A204.1 (cell line): ENCODE measurements around the gene MFSD1.
A peak's percentile ranks its signal among the peaks of the same experiment; 100 is the strongest.
"Not testable (repeated sequence)": the region's sequence is repeated elsewhere in the genome, so short reads cannot be mapped to it uniquely, and the experiment has no call there.

Source experiments
- FAIRE-seq: peaks from 2 replicates; lab custom pipeline; 2012; peaks lifted over from hg19 to GRCh38; lab: Jason Lieb, UNC

The MFSD1 gene

GRCh38 chr3:158777161-158777873, 24.5 kb upstream of the MFSD1 start:
- FAIRE-seq: no peak

GRCh38 chr3:158780766-158781165, 21.1 kb upstream of the MFSD1 start:
- FAIRE-seq: no peak

GRCh38 chr3:158781191-158781590, 20.7 kb upstream of the MFSD1 start:
- FAIRE-seq: no peak

- FAIRE-seq: no peak
These were observed 20.0 kb upstream of the MFSD1 start for GRCh38 chr3:158781849-158782248.

GRCh38 chr3:158782283-158782989, 19.4 kb upstream of the MFSD1 start:
- peak; percentile 35 for FAIRE-seq

GRCh38 chr3:158783051-158783450, 18.8 kb upstream of the MFSD1 start:
- no peak for FAIRE-seq

GRCh38 chr3:158785972-158786371, 15.9 kb upstream of the MFSD1 start:
- no peak for FAIRE-seq

GRCh38 chr3:158788446-158788845, 13.4 kb upstream of the MFSD1 start:
- FAIRE-seq: no peak

- FAIRE-seq: peak; percentile 83
These were observed 12.3 kb upstream of the MFSD1 start for GRCh38 chr3:158789592-158789991.

- peak; percentile 98 for FAIRE-seq
These were observed 10.8 kb upstream of the MFSD1 start for GRCh38 chr3:158790901-158791589.

- not testable (repeated sequence) for FAIRE-seq
These were observed 10.3 kb upstream of the MFSD1 start for GRCh38 chr3:158791590-158791920.

GRCh38 chr3:158792709-158793108, 9.1 kb upstream of the MFSD1 start:
- FAIRE-seq: no peak

- FAIRE-seq: no peak
These were observed 7.6 kb upstream of the MFSD1 start for GRCh38 chr3:158794206-158794605.

GRCh38 chr3:158794936-158795518, 6.8 kb upstream of the MFSD1 start:
- FAIRE-seq: no peak

GRCh38 chr3:158801201-158801600, 653 bp upstream of the MFSD1 start:
- no peak for FAIRE-seq

GRCh38 chr3:158802409-158803268, 785 bp downstream of the MFSD1 start:
- FAIRE-seq: no peak

- no peak for FAIRE-seq
These were observed 2.6 kb downstream of the MFSD1 start for GRCh38 chr3:158804441-158804840.

GRCh38 chr3:158808697-158809096, 6.8 kb downstream of the MFSD1 start:
- no peak for FAIRE-seq

- FAIRE-seq: no peak
These were observed 7.8 kb downstream of the MFSD1 start for GRCh38 chr3:158809642-158810041.

GRCh38 chr3:158810823-158811724, 9.2 kb downstream of the MFSD1 start:
- no peak for FAIRE-seq

- no peak for FAIRE-seq
These were observed 17.4 kb downstream of the MFSD1 start for GRCh38 chr3:158819282-158819681.
